ENCODE data around the gene ANKLE1.
A peak's percentile ranks its signal among the peaks of the same experiment; 100 is the strongest.

ANKLE1 gene

DNA sequence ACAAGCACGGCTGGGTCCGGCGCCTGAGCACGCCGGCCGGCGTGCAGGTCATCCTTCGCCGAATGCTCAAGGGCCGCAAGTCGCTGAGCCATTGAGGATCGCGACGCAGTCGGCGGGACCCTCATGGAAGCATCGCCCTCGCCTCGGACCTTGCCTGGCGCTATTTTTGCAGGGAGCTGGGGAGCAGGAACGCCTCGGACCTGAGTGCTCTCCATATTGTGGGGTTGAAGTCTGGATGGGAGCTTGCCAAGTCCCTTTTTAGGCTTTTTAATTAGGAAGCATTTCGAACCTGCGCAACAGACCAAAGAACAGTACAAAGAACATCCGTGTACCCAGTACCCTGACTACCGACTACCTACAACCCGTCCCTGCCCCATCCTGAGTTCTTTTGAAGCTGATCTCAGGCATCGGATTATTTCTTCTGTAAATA is 24.6 kb downstream of the ANKLE1 start:
- no peak for DNase-seq (ENCODE audit: low spot score)

DNA sequence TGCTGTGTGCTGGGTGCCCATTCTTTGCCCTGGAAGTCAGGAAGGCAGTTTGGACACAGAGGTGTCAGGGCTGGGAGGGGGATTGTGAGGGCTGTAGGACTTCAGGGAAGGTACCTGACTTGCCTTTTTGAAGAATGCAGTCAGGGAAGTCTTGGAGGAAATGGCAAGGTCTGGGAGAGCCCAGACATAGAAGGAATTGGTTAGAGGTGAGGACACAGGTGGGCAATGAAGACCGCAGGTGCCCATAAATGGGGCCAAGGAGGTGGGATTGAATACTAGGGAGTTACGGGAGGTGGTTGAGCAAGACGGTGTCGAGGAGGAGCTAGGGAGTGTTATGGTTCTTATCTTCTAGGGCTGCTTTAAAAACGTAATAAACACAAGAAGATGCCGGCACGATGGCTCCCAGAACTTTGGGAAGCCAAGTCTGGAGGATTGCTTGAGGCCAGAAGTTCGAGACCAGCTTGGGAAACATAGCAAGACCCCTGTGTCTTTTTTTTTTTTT is 26.2 kb downstream of the ANKLE1 start:
- DNase-seq (ENCODE audit: low spot score): no peak

DNA sequence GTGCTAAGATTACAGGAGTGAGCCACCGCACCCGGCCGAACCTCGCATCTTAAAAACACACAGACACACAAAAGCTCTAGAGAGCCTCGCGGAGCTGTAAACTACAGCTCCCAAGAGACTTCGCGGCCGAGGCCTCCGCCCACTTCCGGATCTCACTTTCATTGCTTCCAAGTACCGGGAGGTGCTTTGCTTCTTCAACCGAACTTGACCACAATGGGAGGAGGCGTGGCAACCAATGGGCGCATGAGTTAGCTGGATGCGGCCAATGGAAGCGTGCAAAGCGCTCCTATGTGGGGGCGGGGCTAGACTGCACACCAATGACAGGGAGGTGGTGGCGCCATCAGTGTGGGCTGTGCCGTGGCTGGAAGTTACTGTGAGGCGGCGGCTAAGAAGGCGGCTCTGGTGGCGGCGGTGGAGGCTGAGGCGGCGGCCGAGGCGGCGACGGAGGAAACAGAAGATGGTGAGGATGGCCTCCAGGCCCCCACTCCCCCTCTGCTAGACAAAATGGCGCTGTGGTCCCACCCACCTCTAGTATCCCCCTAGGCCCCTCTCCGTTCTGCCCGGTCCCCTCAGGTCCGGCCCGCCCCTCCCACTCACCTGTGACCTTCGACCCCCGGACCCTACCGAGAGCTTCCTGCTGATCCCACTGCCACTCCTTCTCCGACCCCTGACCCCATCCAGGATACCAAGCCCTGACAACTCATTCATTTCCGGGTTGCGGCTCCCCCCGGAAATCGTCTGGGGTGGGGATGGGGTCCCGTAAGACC is 27.7 kb downstream of the ANKLE1 start, which contains the start of gene DDA1:
Gene DDA1 (plus strand): TSS at position 366 of the 767 bp plus-strand sequence. CDS start 92 bp downstream, at position 458.
- DNase-seq (ENCODE audit: low spot score): peak; percentile 100

DNA sequence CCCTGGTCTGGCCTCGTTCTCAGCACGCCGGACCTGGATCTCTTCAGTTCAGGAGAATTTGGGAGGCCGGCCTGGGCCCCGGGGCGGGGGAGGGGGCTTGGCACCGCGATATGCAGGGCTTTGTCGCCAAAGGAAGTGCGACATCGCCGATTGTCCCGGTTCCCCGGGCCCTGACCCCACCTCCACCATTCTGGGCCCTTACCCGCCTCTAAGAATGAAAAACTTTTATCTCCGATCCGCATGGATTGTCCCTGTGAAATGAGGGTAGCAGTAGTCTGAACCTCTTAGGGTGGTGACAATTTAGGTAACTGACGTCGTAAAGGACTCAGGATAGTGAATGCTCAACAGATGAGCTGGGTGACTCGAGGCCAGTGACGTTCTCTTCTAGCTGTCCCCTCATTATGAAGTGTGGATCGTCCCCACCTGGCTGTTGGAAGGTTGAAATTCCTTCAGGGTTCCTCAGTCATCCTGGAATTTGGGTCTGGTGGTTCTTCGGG is 28.3 kb downstream of the ANKLE1 start:
- no peak for DNase-seq (ENCODE audit: low spot score)

DNA sequence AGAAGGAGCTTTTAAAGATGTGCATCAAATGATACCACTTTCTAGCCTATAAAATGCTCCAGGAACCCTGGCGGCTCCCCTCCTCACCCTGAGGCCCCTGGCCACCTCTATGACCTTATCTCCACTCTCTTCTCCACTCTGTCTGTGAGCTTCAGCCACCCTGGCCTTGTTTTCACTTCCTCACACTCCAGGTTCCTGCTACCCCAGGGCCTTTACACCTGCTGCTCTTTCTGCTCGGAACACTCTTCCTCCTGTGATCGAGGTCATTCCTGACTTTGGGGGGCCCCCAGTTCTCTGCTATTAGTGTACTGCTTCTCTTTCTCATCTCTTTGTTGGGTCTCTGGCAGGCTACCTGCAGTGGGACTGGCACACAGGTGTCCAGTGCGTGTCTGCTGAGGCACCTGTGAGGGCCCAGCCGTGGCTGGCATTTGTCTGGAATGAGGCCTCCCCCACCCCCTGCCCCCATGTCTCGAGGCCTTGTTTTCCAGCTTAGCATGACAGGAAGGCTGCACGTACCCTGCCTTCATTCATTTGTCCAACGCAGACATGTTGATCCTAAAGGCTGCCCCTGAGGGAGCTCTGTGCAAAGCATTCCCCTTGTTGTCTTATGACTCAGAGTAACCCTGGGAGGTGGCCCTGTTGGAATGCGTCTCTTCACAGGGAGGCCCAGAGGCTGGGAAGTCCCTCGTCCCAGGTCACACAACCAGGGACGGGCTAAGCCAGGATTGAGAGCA is 29.9 kb downstream of the ANKLE1 start:
- no peak for DNase-seq (ENCODE audit: low spot score)

DNA sequence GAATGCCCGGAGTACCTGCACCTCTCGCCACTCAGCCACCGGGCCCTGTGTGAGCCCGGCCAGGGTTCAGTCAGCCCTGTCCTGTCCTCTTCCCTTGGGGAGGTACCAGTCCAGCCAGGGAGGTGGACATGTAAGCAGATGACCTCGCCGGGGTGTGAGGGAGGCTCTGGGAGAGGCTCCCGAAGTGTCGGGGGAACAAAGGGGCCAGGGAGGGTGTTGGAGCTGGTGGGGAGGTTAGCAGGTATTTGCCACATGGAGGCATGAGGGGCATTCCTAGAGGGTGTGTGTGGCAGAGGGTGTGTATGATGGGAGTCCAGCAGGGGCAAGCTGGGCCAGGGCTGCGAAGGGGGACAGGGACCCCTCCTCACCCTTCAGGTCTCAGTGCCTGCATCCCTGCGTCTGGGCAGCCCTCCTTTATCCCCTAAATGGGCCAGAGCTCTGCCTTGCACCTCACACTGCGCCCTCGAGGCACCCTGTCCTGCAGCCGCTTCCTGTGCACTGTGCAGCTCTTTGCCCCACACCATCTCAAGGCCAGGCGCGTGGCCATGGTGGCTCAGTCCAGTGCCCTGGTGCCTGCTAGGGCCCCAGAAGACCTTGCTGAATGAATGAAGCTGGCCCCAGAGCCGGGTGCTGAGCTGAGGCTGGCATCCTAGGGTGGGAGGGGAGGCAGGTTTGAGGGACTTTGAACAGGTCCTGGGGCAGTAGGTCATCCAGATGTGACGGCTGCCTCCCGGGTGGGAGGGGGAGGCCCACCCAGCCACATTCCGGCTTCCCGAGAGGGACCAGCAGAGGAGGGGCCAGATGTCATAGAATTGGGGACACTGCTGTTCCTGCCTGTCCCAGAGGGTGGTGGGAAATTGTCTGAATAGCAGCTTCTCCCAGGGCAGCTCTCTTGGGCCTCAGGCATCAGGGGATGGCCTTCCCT is 30.8 kb downstream of the ANKLE1 start:
- no peak for DNase-seq (ENCODE audit: low spot score)

DNA sequence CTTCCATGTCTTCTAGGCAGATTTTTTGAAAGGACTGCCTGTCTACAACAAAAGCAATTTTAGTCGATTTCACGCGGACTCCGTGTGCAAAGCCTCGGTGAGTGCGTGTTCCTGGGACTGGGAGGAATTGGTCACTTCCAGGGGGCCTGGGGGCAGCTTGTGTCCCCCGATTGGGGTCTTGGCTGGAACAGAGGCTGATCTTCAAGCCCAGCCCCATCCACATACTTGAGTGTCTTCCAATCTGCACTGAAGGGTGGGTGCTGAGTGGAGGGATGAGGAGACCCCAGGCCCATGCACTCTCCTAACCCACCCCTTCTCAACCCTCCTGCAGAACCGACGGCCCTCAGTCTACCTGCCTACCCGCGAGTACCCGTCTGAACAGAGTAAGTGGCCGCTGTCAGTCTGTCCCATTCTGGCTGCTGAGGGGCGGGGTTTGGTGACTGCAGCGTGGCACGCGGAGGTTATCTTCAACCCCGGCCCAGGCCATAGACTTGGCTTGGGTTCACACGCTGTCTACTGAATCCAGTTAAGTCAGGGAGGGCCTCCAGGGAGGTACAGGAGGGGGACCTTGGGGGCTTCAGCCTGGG is 32.4 kb downstream of the ANKLE1 start:
- DNase-seq (ENCODE audit: low spot score): no peak

DNA sequence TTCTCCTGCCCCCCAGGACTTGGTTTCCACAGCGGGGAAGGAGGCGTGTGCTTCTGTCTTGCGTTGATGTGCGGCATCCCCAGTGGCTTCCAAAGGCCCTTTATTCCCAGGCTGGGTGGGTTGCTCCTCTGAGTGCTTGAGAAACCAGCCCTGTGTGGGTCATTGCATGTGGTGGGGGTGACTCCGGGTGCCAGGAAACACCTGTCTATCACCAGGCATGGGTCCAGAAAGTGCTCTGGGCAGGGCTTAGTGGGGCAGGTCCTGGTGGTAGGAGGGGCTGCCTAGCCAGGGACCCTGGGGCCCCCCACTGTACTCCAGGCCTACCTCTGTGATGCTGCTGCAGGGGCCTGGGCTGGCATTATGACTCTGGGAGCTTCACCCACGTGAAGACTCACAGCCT is 37.3 kb downstream of the ANKLE1 start:
- no peak for DNase-seq (ENCODE audit: low spot score)

DNA sequence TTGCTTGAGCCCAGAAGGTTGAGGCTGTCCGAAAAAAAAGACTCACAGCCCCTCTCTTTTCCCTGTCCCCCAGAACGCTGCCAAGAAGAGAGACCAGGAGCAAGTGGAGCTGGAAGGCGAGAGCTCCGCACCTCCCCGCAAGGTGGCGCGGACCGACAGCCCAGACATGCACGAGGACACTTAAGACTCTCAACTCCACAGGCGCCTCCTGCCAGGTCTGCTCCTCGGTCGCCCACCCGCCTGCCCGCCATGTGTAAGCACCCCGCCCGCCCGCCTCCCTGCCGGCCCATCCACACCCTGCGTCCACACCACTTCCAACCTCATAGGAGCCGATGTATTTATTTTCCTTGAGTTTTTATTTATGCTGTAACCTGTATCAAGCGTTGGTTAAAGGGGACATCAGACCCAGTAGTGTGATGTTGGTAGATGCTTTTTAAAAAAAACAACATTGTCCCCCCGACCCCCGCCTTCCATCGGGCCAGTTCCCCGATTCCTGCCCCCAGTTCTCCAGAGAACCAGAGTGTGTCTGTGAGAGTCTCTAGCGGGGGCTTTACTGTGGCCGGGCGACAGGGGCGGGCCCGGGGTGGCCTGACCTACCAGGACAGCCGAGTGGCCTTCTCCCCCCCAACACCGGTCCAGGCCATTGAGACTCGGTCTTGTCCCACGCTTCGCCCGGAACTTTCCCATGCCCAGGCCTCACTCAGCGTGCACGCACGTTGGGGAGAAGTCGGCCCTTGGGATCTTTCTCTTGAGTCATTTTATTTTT is 38.0 kb downstream of the ANKLE1 start:
- no peak for DNase-seq (ENCODE audit: low spot score)

DNA sequence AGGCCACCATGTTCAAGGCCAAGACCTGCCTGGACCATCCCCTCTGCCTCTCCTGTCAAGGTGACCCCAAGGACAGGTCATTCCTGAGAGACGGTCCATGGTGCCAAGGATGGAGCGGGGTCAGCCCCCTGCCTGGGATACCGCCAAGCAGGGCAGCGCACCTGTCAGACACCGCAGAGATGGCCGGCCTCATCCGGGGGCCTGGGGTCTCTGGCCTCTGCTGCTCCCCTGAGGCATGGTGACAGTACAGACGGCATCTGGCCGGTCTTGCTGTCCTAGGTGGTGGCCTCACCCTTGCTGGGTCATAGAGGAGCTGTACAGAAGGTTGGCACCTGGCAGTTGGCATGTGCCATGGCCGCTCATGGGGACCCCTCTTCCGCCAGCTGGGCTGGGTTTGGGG is 38.7 kb downstream of the ANKLE1 start:
- no peak for DNase-seq (ENCODE audit: low spot score)

DNA sequence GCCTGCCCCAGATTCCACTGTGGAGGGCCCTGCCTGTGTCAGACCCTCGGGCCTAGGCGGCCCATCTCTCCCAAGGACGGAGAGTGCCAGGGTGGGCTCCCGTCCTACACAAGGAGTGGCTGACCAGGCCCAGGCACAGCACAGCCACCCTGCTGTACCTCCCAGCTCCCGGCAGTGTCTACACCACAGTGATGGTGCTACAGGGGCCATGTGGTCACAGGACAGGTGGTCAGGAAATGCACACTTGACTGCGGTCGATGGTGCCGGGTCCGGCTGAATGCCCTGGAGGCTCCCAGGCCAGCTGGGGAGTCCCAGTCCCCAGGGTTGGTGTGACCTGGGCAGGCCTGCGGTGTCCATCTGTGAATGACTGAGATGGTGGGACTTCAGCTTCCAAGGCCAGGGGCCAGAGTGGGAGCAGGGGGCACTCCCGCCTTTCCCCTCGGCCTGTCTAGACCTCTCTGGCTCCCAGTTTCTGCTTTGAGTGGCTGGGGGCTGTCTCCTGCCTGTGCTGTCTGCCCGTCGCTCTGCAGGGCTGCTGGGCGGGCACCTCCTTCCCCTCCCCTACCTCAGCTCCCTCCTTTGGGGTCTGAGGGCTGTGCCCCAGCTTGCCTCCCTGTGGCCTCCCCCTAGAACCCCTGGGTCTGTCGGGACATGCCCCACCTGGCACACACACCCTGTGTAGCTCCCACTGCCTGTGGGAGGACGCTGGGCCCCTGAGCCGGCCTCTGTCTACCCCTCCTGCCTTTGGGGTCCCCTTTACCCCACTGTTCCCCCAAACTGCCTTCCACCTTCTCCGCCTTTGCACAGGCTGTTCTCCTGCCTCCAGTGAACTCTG is 40.2 kb downstream of the ANKLE1 start:
- no peak for DNase-seq (ENCODE audit: low spot score)

DNA sequence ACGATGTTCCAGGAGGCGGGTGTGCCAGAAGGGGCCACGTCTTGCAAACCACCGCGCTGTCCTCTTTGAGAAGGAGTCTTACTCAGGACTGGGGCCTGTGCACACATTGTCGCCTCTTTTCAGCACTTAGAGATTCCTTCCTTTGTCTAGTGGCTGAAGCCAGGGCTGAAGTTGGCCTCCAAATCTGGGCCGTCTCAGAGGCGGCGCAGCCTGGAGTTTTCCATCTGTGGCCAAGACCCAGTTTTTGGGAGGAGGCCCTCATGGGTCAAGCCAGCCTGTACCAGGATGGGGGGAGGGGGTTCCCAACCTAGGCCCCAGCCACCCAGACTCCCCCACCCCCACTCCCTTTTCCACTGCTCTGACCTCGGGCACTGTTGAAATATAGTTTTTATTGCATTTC is 41.2 kb downstream of the ANKLE1 start:
- DNase-seq (ENCODE audit: low spot score): no peak

DNA sequence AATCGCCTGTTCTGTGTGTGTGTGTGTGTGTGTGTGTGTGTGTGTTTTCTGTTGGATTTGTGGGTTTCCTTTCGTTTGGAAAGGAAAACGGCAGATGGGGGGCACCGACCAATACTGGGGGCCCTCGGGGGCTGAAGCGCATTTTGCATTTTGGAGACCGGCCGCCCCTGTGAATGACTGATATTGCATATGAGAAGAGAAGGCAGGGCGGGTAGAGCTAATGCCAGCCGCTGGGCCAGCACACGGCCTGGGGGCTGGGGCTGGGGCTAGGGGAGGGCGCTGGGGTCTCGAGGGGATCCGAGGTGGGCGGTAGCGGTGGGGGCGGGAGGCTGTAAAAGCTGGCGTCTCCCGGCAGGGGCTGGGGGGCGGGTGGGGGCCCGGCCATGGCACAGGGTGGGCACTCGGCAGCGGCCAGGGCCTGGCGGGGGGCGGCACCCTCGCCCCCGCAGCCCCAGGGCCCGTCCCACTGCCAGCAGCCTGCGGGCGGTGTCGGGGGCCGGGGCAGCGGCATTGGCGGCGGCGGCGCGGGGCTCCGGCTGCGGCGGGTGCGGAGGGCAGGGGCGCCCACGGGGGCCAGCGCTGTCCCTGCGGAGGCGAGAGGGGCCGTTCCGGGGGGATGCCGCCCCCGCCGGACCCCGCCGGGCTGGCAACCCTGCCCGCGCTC is 41.7 kb downstream of the ANKLE1 start:
- no peak for DNase-seq (ENCODE audit: low spot score)

DNA sequence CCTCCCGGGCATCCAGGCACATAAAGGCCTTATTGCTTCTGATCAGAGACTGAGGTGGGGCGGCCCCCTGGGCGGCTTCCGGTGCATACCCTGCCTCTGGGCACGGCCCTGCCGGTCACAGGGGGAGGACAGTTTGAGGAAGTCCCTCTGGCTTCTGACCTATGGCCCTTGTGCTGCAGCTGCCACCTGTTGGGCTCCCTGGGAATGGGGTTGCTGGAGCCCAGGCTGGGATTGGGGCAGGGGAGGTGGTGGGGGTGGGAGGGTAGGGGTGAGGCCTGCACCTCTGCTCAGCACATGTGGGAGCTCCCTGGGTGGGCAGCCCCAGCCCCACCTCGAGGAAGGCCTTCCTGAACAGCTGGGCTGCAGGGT is 42.2 kb downstream of the ANKLE1 start:
- DNase-seq (ENCODE audit: low spot score): no peak

DNA sequence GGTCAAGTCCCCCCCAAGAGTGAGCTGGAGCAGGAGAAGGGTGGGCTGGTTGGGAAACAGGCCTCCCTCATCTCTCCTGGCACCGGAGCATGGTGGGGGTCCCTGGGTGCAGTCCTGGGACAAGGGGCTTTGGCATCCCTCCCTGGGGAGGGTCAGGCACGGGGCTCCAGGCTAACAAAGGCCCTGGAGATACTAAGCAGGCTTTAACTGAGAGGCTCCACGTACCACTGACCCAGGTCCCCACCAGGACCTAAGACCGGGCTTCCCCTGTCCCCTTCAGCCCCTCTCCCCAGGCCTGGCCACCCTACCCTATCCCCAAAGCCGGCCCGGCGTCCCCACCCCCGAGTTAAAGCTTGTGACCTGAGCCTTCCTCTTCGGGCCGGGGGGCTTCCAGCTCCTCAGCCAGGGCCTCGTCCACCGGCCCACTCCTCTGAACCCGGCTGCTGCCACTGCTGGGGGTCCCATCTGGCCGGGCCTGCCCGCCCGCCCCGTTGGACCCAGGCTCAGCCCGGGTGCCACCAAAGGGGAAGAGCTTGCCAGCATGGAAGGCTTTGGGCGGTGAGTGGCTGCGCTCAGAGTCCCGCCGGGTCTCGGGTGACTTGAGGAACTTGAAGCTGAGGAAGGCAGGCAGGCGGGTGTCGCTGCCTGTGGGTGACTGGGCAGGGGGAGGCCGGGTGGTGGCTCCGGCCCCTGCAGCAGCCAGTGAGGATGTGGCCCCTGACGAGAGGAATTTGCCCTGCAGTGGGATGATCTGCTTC is 42.8 kb downstream of the ANKLE1 start:
- DNase-seq (ENCODE audit: low spot score): no peak

DNA sequence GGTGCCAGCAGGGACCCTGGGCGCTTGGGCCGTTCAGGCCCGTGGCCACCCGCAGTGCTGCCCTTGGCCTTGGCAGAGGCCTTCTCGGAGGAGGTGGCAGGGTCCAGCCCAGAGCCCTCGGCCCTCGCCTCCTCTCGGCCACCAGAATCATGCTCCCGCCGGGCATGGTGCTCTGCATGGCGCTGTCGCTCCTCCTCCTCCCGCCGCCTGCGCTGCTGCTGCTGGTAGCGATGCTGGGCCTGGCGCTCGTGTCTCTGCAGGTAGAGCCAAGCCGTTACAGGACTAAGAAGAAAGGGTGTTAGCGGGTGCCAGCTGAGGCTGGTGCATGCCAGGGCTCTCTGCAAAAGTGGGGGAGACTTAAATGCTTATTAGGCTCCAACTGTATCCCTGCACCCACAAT is 43.4 kb downstream of the ANKLE1 start:
- DNase-seq (ENCODE audit: low spot score): no peak

DNA sequence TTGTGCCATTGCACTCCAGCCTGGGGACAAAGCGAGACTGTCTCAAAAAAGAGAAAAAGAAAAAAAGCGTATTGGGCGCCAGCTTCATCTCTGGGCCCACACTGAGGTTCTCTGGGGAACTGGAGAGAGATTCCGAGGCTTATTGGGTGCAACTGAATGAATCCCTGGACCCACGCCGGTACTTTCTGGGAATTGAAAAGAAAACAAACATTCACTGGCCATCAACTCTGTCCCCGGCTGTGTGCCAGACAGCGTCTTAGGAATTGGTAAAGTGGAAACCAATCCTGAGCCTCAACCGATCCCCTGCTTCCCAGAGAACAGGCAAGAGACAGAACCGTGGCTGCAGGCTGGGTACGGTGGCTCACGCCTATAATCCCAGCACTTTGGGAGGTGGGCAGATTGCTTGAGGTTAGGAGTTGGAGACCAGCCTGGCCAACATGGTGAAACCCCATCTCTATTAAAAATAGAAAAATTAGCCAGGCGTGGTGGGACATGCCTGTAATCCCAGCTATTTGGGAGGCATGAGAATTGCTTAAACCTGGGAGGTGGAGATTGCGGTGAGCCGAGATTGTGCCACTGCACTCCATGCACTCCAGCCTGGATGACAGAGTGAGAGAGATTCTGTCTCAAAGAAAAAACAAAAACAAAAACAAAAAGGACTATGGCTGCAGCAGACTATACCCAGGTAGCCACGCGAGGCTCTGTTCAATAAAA is 44.3 kb downstream of the ANKLE1 start:
- DNase-seq (ENCODE audit: low spot score): no peak

DNA sequence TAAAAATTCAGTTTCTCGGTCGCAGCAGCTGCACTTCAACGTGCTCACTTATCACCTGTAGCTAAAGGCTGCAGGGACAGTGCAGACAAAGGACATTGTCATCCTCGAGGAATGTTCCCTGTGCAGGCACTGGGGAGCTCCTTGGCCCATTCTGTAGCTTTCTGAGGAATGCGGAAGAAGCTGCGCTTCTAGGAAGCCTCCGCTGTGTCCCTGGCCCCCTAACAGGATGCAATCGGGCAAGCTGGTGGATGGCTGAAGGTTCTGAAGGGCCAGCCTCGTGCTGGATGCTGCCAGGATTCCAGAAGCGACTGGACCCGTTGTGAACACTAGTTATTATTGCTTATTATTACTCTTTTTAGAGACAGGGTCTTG is 44.9 kb downstream of the ANKLE1 start:
- DNase-seq (ENCODE audit: low spot score): no peak
